Heart right ventricle (tissue), 16 donors: ENCODE data around the gene RAD51B. TPM values are rescaled to one million over a fixed set of nuclear protein-coding genes. Genes with fewer than 3 reads are reported as not detected.

Experiments used
- ATAC-seq, 8 donors: fragments of 200-7000 bp; cut with Tn5 transposase; one replicate each; pipeline ENCODE4 v1.9.1; 2020; ENCODE audit warnings: mild to moderate bottlenecking in 8 of 8, moderate library complexity in 8 of 8, moderate number of reproducible peaks in 1 of 8
- DNase-seq, 2 donors: peaks; one replicate each; pipeline ENCODE4 v3.0.0-alpha.2; 2020
- H3K27ac ChIP-seq, 10 donors: fragments of 200-600 bp; sonication (generic) in 2 of 10; one replicate each; pipeline versions ENCODE4 v1.5.0 to v1.8.0; 2020 to 2022; ENCODE audit warnings: mild to moderate bottlenecking in 3 of 10
- H3K27me3 ChIP-seq, 7 donors: fragments of 200-600 bp; one replicate each; pipeline ENCODE4 v1.8.0; 2021 to 2022; ENCODE audit warnings: mild to moderate bottlenecking in 2 of 7
- H3K36me3 ChIP-seq, 9 donors: fragments of 200-600 bp; sonication (generic) in 1 of 9; one replicate each; pipeline versions ENCODE4 v1.5.0 to v1.8.0; 2020 to 2022; ENCODE audit warnings: mild to moderate bottlenecking in 2 of 9
- H3K4me1 ChIP-seq, 9 donors: fragments of 200-600 bp; sonication (generic) in 1 of 9; one replicate each; pipeline versions ENCODE4 v1.5.0 to v1.8.0; 2020 to 2022; ENCODE audit warnings: mild to moderate bottlenecking in 4 of 9
- H3K4me3 ChIP-seq, 10 donors: fragments of 200-600 bp; sonication (generic) in 2 of 10; one replicate each; pipeline versions ENCODE4 v1.5.0 to v1.8.0; 2020 to 2022; ENCODE audit warnings: mild to moderate bottlenecking in 7 of 10, moderate library complexity in 2 of 10
- H3K9me3 ChIP-seq, 11 donors: fragments of 200-600 bp in 10 of 11; sonication (generic) in 2 of 11; one replicate each; pipeline versions ENCODE4 v1.5.0 to v1.8.0; 2013 to 2022; ENCODE audit warnings: mild to moderate bottlenecking in 2 of 11, control low read depth in 1 of 11, moderate library complexity in 1 of 11
- CTCF ChIP-seq, 9 donors: fragments of 200-600 bp; sonication (generic) in 2 of 9; IDR thresholded peaks; one replicate each; pipeline versions ENCODE4 v1.5.0 to v1.8.0; 2021 to 2022; ENCODE audit warnings: antibody characterized with exemption in 9 of 9, mild to moderate bottlenecking in 5 of 9, moderate library complexity in 1 of 9
- WGBS, 2 donors: extraction: QIAGEN DNeasy Blood & Tissue Kit; methylation state at CpG; one replicate each; pipeline ENCODE4 v1.1.7; 2013; ENCODE audit warnings: inconsistent platforms in 1 of 2; 5-methylcytosine and 5-hydroxymethylcytosine counted together
- intact Hi-C, 10 donors: fragments of 100-400 bp; cut with DNase I; formaldehyde crosslinking; loops; one replicate each; pipeline versions ENCODE4 v1.11.1 to v1.14.2; 2022
- polyA plus RNA-seq, 2 donors: library from polyadenylated mRNA; stranded (reverse); fragments of 200-250 nt; gene quantifications; one replicate each; pipeline ENCODE4 v1.2.3, GENCODE V29; 2013
- total RNA-seq, 10 donors: library from RNA; stranded (reverse); fragmentation: NEBNext Ultra II Directional in 3 of 10; extraction: Animal tissue kit (Norgen Biotek cat#: 25700) in 3 of 10; gene quantifications; one replicate each; pipeline versions ENCODE4 v1.2.1 to v1.2.4, GENCODE V29; 2021 to 2023
- donor health status: Arrhythmogenic right ventricular cardiomyopathy.
- donor health status: ischemic (EF 13 %, LVEDD 7.1; RV severe dilation, severe dysfunction).
- donor health status: healthy with polysubstance abuse.
- donor health status: DM: no; HTN: yes; CAD: no.
- donor health status: DM: no; HTN: no; CAD: no.
- donor health status: ischemic (EF 25% LVEDD 6.9; RV normal size, moderate dysfunction).
- donor health status: ischemic (EF 25% LVEDD 5.7; RV mildly dilated, moderate dysfunction).
- donor health status: healthy.
- donor health status: DM: yes; HTN: yes; CAD: no.
- donor health status: Ischemic cardiomyopathy.
- donor health status: ischemic (EF 35%, LVEDD 5.7; RV mildly dilated, moderate dysfunction).
- donor health status: nonischemic (EF 11% LVEDD 7.7; RV severe dilation, severe dysfunction).
- donor health status: DM: yes; HTN: yes; CAD: no.
- donor health status: PGD.
- donor health status: ischemic (EF 29% LVEDD 5.4; RV normal size, mild dysfunction).
- donor health status: nonischemic (EF 23%, LVEDD 6.1; RV moderate dilation, normal function).

The RAD51B gene
- total and polyA plus RNA-seq, 12 donors: 0.88 to 8.6 (median 3.5) TPM

- intact Hi-C loops: no loop called here
- 93 to 94% methylated on average over 5 of the region's 5 CpGs for WGBS, 2 donors
These were observed 900.2 kb downstream of the RAD51B start for GRCh38 chr14:68719634-68720384.

GRCh38 chr14:68722186-68722585, 902.6 kb downstream of the RAD51B start:
- H3K4me1 ChIP-seq: peaks cover 0 to 33% (median 19%) of the 10 kb centered on the region in 9 donors
- TF ChIP-seq CTCF (IDR thresholded peaks at IDR 0.05): no peak
- H3K36me3 ChIP-seq: no peaks in the 10 kb centered on the region
- WGBS, 2 donors: 31 to 70% methylated on average over 2 of the region's 2 CpGs
- peak overlapping the region in 7 of 10 donors; percentile 32 to 61 (median 53) for H3K27ac ChIP-seq
- ATAC-seq: peak in 5 of 8 donors; percentile 45 to 72 (median 52)
- H3K9me3 ChIP-seq: peaks cover 0 to 9% (median 4%) of the 10 kb centered on the region in 11 donors
- intact Hi-C loops: loop anchor here in 1 of 10 donors (2.0 kb wide), 1 partner anchor 37 kb away; no protein-coding TSS in a partner anchor
- no peaks in the 10 kb centered on the region for H3K27me3 ChIP-seq
- H3K4me3 ChIP-seq: no peak overlapping the region
- DNase-seq: no peak

More at GRCh38 chr14:68719634-68720384, 900.2 kb downstream of the RAD51B start:
- ATAC-seq: no peak
- Histone ChIP-seq H3K36me3 (no peaks in the 10 kb centered on the region), H3K27ac (no peak overlapping the region), H3K27me3 (no peaks in the 10 kb centered on the region), H3K9me3 (peaks cover 0 to 9% (median 4%) of the 10 kb centered on the region in 11 donors), H3K4me3 (no peak overlapping the region), H3K4me1 (peaks cover 0 to 39% (median 19%) of the 10 kb centered on the region in 9 donors)
- no peak for TF ChIP-seq CTCF (IDR thresholded peaks at IDR 0.05)
- no peak for DNase-seq

GRCh38 chr14:68722968-68723566, 903.5 kb downstream of the RAD51B start:
- ATAC-seq: peak in 1 of 8 donors; percentile 22
- H3K9me3 ChIP-seq: peaks cover 0 to 9% (median 4%) of the 10 kb centered on the region in 11 donors
- 94 to 96% methylated on average over 5 of the region's 5 CpGs for WGBS, 2 donors
- no peak for TF ChIP-seq CTCF (IDR thresholded peaks at IDR 0.05)
- peaks cover 0 to 42% (median 21%) of the 10 kb centered on the region in 9 donors for H3K4me1 ChIP-seq
- H3K27ac ChIP-seq: peak overlapping the region in 1 of 10 donors; percentile 54
- no peaks in the 10 kb centered on the region for H3K36me3 ChIP-seq
- no peak for DNase-seq
- intact Hi-C loops: loop anchor here in 1 of 10 donors (2.0 kb wide), 1 partner anchor 38 kb away; no protein-coding TSS in a partner anchor
- H3K4me3 ChIP-seq: no peak overlapping the region
- no peaks in the 10 kb centered on the region for H3K27me3 ChIP-seq

- H3K9me3 ChIP-seq: peaks cover 0 to 9% (median 4%) of the 10 kb centered on the region in 11 donors
- TF ChIP-seq CTCF (IDR thresholded peaks at IDR 0.05): no peak
- ATAC-seq: peak in 3 of 8 donors; percentile 12 to 19 (median 14)
- DNase-seq: no peak
- H3K36me3 ChIP-seq: no peaks in the 10 kb centered on the region
- peaks cover 5 to 50% (median 29%) of the 10 kb centered on the region in 9 donors for H3K4me1 ChIP-seq
- peak overlapping the region in 2 of 10 donors; percentile 37 to 41 for H3K27ac ChIP-seq
- intact Hi-C loops: loop anchor here in 1 of 10 donors (2.0 kb wide), 1 partner anchor 39 kb away; no protein-coding TSS in a partner anchor
- no peak overlapping the region for H3K4me3 ChIP-seq
- WGBS, 2 donors: 66 to 68% methylated on average over 3 of the region's 3 CpGs
- no peaks in the 10 kb centered on the region for H3K27me3 ChIP-seq
These were observed 904.3 kb downstream of the RAD51B start for GRCh38 chr14:68723808-68724268.
